OCI-LY7 (cell line): ENCODE data around the gene ABCC3.

Experiments used
- CTCF ChIP-seq: fragments of 200-600 bp; sonication (generic); conservative IDR thresholded peaks from 2 replicates; pipeline ENCODE4 v1.5.1; 2014; ENCODE audit warnings: mild to moderate bottlenecking, antibody characterized with exemption, low read length, moderate library complexity, mixed read lengths
- EZH2phosphoT487 ChIP-seq: fragments of 200-600 bp; sonication (generic); IDR thresholded peaks from 2 replicates; pipeline ENCODE4 v1.6.1; 2018; ENCODE audit warnings: low read depth, borderline replicate concordance, mild to moderate bottlenecking, mixed run types, antibody characterized with exemption, low read length, moderate library complexity, mixed read lengths

- no peak for TF ChIP-seq CTCF
- no peak for TF ChIP-seq EZH2phosphoT487
Measured at GRCh38 chr17:50585891-50586290, 48.8 kb upstream of the ABCC3 start.
